Liver (tissue), 9 donors: ENCODE data around the gene SH3RF3. TPM values are rescaled to one million over a fixed set of nuclear protein-coding genes. Genes with fewer than 3 reads are reported as not detected.

ENCODE experiments used
- DNase-seq: peaks from one replicate; pipeline ENCODE4 v3.0.0-alpha.2; 2017; ENCODE audit warnings: low spot score
- H3K27ac ChIP-seq, 2 donors: one replicate each; pipeline ENCODE4 v1.7.0; 2013; ENCODE audit warnings: inconsistent platforms in 2 of 2, low read length in 2 of 2, control low read depth in 1 of 2, low read depth in 1 of 2, mild to moderate bottlenecking in 1 of 2
- H3K27me3 ChIP-seq, 4 donors: one replicate each; pipeline versions ENCODE4 v1.6.1 to v1.7.0; 2013; ENCODE audit warnings: low read length in 3 of 4, inconsistent platforms in 1 of 4, mild to moderate bottlenecking in 1 of 4, moderate library complexity in 1 of 4; ENCODE audit not compliant: control insufficient read depth in 4 of 4, insufficient read depth in 4 of 4
- H3K36me3 ChIP-seq, 4 donors: one replicate each; pipeline versions ENCODE4 v1.6.1 to v1.7.0; 2013; ENCODE audit warnings: low read length in 3 of 4, mild to moderate bottlenecking in 3 of 4, low read depth in 1 of 4, moderate library complexity in 1 of 4; ENCODE audit not compliant: control insufficient read depth in 4 of 4, insufficient read depth in 3 of 4
- H3K4me1 ChIP-seq, 4 donors: one replicate each; pipeline versions ENCODE4 v1.6.1 to v1.7.0; 2013; ENCODE audit warnings: low read length in 3 of 4, mild to moderate bottlenecking in 3 of 4, moderate library complexity in 1 of 4; ENCODE audit not compliant: control insufficient read depth in 4 of 4, insufficient read depth in 4 of 4
- H3K4me3 ChIP-seq, 3 donors: one replicate each; pipeline versions ENCODE4 v1.6.1 to v1.7.0; 2013; ENCODE audit warnings: low read length in 3 of 3, control low read depth in 1 of 3, low read depth in 1 of 3, mild to moderate bottlenecking in 1 of 3
- H3K9ac ChIP-seq, 2 donors: one replicate each; pipeline ENCODE4 v1.7.0; 2013; ENCODE audit warnings: low read length in 2 of 2, mild to moderate bottlenecking in 2 of 2, moderate library complexity in 2 of 2, control low read depth in 1 of 2, low read depth in 1 of 2
- H3K9me3 ChIP-seq, 4 donors: one replicate each; pipeline versions ENCODE4 v1.6.1 to v1.7.0; 2013; ENCODE audit warnings: low read length in 3 of 4; ENCODE audit not compliant: control insufficient read depth in 4 of 4
- EGR1 ChIP-seq, 2 donors: IDR thresholded peaks; 2 replicates each; pipeline ENCODE4 v1.6.1; 2016 to 2018; ENCODE audit warnings: antibody characterized with exemption in 2 of 2, low read depth in 2 of 2
- FOXA1 ChIP-seq: IDR thresholded peaks from 2 replicates; pipeline ENCODE4 v1.6.1; 2016; ENCODE audit warnings: antibody characterized with exemption
- FOXA2 ChIP-seq: IDR thresholded peaks from 2 replicates; pipeline ENCODE4 v1.6.1; 2016; ENCODE audit warnings: antibody characterized with exemption
- GABPA ChIP-seq, 2 donors: IDR thresholded peaks in 1 of 2; conservative IDR thresholded peaks in 1 of 2; 2 replicates each; pipeline ENCODE4 v1.6.1; 2016; ENCODE audit warnings: antibody characterized with exemption in 2 of 2, mild to moderate bottlenecking in 1 of 2, moderate library complexity in 1 of 2
- HNF4A ChIP-seq, 2 donors: conservative IDR thresholded peaks; 2 replicates each; pipeline ENCODE4 v1.6.1; 2016; ENCODE audit warnings: antibody characterized with exemption in 2 of 2, mild to moderate bottlenecking in 2 of 2
- JUND ChIP-seq, 2 donors: IDR thresholded peaks; 2 replicates each; pipeline ENCODE4 v1.6.1; 2016; ENCODE audit warnings: antibody characterized with exemption in 2 of 2
- NR2F2 ChIP-seq: IDR thresholded peaks from 2 replicates; pipeline ENCODE4 v1.6.1; 2016; ENCODE audit warnings: antibody characterized with exemption
- RAD21 ChIP-seq, 2 donors: IDR thresholded peaks; 2 replicates each; pipeline ENCODE4 v1.6.1; 2016; ENCODE audit warnings: antibody characterized with exemption in 2 of 2, mild to moderate bottlenecking in 2 of 2
- RXRA ChIP-seq, 2 donors: IDR thresholded peaks; 2 replicates each; pipeline ENCODE4 v1.6.1; 2017 to 2018; ENCODE audit warnings: antibody characterized with exemption in 2 of 2, mild to moderate bottlenecking in 1 of 2
- SP1 ChIP-seq: IDR thresholded peaks from 2 replicates; pipeline ENCODE4 v1.6.1; 2018; ENCODE audit warnings: antibody characterized with exemption, mild to moderate bottlenecking
- TAF1 ChIP-seq: conservative IDR thresholded peaks from 2 replicates; pipeline ENCODE4 v1.6.1; 2016; ENCODE audit warnings: antibody characterized with exemption, mild to moderate bottlenecking
- YY1 ChIP-seq: IDR thresholded peaks from 2 replicates; pipeline ENCODE4 v1.6.1; 2016; ENCODE audit warnings: antibody characterized with exemption, mild to moderate bottlenecking
- WGBS: extraction: QIAGEN DNeasy Blood & Tissue Kit; methylation state at CpG from one replicate; pipeline ENCODE4 v1.1.7; 2013; 5-methylcytosine and 5-hydroxymethylcytosine counted together
- polyA plus RNA-seq, 2 donors: library from polyadenylated mRNA; stranded (reverse) in 1 of 2; unstranded in 1 of 2; fragments of 200-250 nt in 1 of 2; fragments of >200 nt in 1 of 2; fragmentation: Nextera tagmentation in 1 of 2; extraction: Ambion mirVana in 1 of 2; gene quantifications; one replicate each; pipeline versions ENCODE4 v1.2.1 to v1.2.3, GENCODE V29; 2013 to 2015
- total RNA-seq, 2 donors: library from RNA; depleted of rRNA; stranded (reverse); fragments of >200 nt; gene quantifications; one replicate each; pipeline ENCODE4 v1.2.3, GENCODE V29; 2014
- TF ChIP-seq, protein P1 (sequence below): IDR thresholded peaks from 2 replicates; pipeline ENCODE4 v1.6.1; 2016; ENCODE audit warnings: antibody characterized with exemption, mild to moderate bottlenecking
- TF ChIP-seq, protein P2 (sequence below): IDR thresholded peaks from 2 replicates; pipeline ENCODE4 v1.6.1; 2016; ENCODE audit warnings: antibody characterized with exemption
- TF ChIP-seq, protein P3 (sequence below): IDR thresholded peaks from 2 replicates; pipeline ENCODE4 v1.6.1; 2016; ENCODE audit warnings: antibody characterized with exemption
- donor health status: healthy.
- donor health status: healthy.
- donor health status: healthy.
- donor health status: healthy.
- donor health status: healthy.

SH3RF3 gene
- total and polyA plus RNA-seq, 4 donors = 0.11 to 1.0 (median 0.54) TPM

DNA sequence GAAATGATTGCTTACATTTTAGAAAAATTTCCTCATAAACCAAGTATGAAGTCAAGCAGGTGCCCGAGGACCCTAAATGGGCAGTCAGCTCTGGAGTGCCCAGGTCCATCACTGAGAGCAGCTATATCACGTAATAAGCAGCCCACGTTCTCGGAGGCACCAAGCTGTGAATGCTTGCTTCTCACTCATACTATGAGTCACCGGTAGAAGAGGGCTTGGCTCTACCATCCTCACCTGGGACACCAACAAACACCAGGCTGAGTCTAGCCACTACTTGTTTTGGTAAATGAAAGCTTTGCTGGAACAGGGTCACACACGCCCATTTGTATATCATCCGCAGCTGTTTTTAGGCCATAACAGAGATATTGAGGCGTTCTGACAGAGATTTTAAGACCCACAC, 277.3 kb downstream of the SH3RF3 start (continued):
- TF ChIP-seq JUND (IDR thresholded peaks at IDR 0.05) = no peak

DNA sequence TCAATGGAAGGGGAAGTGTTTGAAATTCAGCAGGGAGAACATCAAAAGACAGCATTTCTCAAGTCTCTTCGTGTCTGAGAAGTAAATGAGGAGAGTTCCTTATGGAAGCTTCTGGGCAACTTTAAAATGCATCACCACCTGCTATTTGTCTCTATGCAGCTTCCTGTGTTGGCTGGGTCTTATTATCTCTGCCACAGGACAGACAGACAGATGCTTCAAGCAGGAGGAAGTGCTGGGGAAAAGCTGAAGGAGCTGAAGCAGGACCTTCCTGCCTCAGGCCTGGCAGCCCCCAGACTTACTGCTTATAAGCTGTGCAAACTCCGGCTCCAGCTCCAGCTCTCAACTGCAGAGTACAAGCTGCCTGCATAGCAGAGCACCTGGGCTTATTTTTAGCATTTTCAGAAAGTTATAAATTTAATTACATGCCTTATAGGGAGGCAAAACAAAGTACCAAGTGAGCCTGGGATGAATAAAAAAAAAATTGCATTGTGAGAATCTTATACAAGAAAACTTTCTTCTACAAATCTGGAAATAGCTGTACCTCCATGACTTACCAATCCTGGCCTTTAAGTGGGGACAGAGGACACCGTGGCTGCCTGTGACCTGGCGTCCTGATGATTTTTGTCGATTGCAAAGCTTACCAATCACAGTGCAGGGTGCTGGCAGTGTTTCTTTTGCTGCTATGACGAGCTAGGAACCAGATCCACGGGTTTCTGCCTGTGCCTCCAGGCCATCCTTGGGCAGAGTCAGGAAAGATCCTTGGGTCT, 278.5 kb downstream of the SH3RF3 start:
- no peaks in the 10 kb centered on the region for H3K4me1 ChIP-seq
- TF ChIP-seq, protein P1, sequence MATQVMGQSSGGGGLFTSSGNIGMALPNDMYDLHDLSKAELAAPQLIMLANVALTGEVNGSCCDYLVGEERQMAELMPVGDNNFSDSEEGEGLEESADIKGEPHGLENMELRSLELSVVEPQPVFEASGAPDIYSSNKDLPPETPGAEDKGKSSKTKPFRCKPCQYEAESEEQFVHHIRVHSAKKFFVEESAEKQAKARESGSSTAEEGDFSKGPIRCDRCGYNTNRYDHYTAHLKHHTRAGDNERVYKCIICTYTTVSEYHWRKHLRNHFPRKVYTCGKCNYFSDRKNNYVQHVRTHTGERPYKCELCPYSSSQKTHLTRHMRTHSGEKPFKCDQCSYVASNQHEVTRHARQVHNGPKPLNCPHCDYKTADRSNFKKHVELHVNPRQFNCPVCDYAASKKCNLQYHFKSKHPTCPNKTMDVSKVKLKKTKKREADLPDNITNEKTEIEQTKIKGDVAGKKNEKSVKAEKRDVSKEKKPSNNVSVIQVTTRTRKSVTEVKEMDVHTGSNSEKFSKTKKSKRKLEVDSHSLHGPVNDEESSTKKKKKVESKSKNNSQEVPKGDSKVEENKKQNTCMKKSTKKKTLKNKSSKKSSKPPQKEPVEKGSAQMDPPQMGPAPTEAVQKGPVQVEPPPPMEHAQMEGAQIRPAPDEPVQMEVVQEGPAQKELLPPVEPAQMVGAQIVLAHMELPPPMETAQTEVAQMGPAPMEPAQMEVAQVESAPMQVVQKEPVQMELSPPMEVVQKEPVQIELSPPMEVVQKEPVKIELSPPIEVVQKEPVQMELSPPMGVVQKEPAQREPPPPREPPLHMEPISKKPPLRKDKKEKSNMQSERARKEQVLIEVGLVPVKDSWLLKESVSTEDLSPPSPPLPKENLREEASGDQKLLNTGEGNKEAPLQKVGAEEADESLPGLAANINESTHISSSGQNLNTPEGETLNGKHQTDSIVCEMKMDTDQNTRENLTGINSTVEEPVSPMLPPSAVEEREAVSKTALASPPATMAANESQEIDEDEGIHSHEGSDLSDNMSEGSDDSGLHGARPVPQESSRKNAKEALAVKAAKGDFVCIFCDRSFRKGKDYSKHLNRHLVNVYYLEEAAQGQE = no peak
- TF ChIP-seq TAF1 (no peak), NR2F2 (no peak), YY1 (no peak), RAD21 (IDR thresholded peaks at IDR 0.05) (no peak), FOXA1 (no peak), FOXA2 (no peak), JUND (IDR thresholded peaks at IDR 0.05) (no peak)
- TF ChIP-seq, protein P2, sequence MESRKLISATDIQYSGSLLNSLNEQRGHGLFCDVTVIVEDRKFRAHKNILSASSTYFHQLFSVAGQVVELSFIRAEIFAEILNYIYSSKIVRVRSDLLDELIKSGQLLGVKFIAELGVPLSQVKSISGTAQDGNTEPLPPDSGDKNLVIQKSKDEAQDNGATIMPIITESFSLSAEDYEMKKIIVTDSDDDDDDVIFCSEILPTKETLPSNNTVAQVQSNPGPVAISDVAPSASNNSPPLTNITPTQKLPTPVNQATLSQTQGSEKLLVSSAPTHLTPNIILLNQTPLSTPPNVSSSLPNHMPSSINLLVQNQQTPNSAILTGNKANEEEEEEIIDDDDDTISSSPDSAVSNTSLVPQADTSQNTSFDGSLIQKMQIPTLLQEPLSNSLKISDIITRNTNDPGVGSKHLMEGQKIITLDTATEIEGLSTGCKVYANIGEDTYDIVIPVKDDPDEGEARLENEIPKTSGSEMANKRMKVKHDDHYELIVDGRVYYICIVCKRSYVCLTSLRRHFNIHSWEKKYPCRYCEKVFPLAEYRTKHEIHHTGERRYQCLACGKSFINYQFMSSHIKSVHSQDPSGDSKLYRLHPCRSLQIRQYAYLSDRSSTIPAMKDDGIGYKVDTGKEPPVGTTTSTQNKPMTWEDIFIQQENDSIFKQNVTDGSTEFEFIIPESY = no peak

DNA sequence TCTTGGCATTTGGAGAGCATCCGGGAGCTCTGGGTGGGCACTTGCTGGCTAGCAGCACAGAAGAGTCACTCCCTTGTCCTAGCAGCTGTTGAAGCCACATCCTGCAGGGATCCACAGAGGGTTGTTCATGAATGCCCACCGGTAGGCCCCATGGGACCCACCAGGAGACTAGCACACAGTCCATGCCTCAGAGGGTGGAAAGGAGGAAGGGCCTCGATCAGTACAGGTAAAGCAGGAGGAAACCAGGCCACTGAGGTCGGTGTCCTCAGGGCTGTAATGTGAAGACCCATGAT, 279.0 kb downstream of the SH3RF3 start:
- no peaks in the 10 kb centered on the region for H3K36me3 ChIP-seq
- 79% methylated on average over 4 of the region's 4 CpGs for WGBS
- no peak for DNase-seq
- TF ChIP-seq, protein P2 = no peak
- TF ChIP-seq YY1 = no peak
- no peak for TF ChIP-seq FOXA1
- no peak for TF ChIP-seq TAF1
- TF ChIP-seq RXRA (IDR thresholded peaks at IDR 0.05) = no peak
- TF ChIP-seq GABPA (IDR thresholded peaks at IDR 0.05 in 1 of 2, conservative IDR thresholded peaks at IDR 0.05 in 1 of 2) = no peak
- no peak for TF ChIP-seq NR2F2
- TF ChIP-seq HNF4A (conservative IDR thresholded peaks at IDR 0.05) = no peak
- TF ChIP-seq FOXA2 = no peak
- TF ChIP-seq SP1 = no peak
- no peak for TF ChIP-seq EGR1 (IDR thresholded peaks at IDR 0.05; ENCODE audit: low read depth in 2 of 2)
- TF ChIP-seq, protein P3, sequence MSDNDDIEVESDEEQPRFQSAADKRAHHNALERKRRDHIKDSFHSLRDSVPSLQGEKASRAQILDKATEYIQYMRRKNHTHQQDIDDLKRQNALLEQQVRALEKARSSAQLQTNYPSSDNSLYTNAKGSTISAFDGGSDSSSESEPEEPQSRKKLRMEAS = no peak
- H3K9me3 ChIP-seq = no peaks in the 10 kb centered on the region
- no peak overlapping the region for H3K4me3 ChIP-seq
- H3K9ac ChIP-seq = no peak overlapping the region
- no peaks in the 10 kb centered on the region for H3K27me3 ChIP-seq
- no peak overlapping the region for H3K27ac ChIP-seq
- no peaks in the 10 kb centered on the region for H3K4me1 ChIP-seq

More for the DNA sequence above, 278.5 kb downstream of the SH3RF3 start:
- Histone ChIP-seq H3K36me3 (no peaks in the 10 kb centered on the region), H3K27me3 (no peaks in the 10 kb centered on the region), H3K9me3 (no peaks in the 10 kb centered on the region), H3K27ac (no peak overlapping the region), H3K9ac (no peak overlapping the region), H3K4me3 (no peak overlapping the region)
- WGBS = 80% methylated on average over 7 of the region's 7 CpGs
- DNase-seq = no peak
